HepG2 (cell line): ENCODE measurements around the gene ABCC3. TPM values are rescaled to one million over a fixed set of nuclear protein-coding genes. Genes with fewer than 3 reads are reported as not detected.
A peak's percentile ranks its signal among the peaks of the same experiment; 100 is the strongest.

ENCODE experiments used
- DBP ChIP-seq: sonication (generic); formaldehyde crosslinking; IDR thresholded peaks from 2 replicates; pipeline ENCODE4 v1.4.0; 2020; ENCODE audit warnings: missing genetic modification reagents; ENCODE audit errors: not compliant biosample characterization
- ELK4 ChIP-seq: sonication (generic); formaldehyde crosslinking; IDR thresholded peaks from 2 replicates; pipeline ENCODE4 v1.9.0; 2021; ENCODE audit warnings: missing genetic modification reagents, borderline replicate concordance
- ESRRA ChIP-seq: sonication (generic); formaldehyde crosslinking; IDR thresholded peaks from 2 replicates; pipeline ENCODE4 v1.5.1; 2020; ENCODE audit warnings: mild to moderate bottlenecking, low read depth, missing genetic modification reagents
- MAX ChIP-seq: IDR thresholded peaks from 2 replicates; pipeline ENCODE4 v1.6.1; 2012; ENCODE audit warnings: inconsistent platforms
- MTA1 ChIP-seq: sonication (generic); formaldehyde crosslinking; IDR thresholded peaks from 2 replicates; pipeline ENCODE4 v1.4.0; 2020; ENCODE audit warnings: missing genetic modification reagents, mild to moderate bottlenecking, borderline replicate concordance
- NFAT5 ChIP-seq: sonication (generic); formaldehyde crosslinking; IDR thresholded peaks from 2 replicates; pipeline ENCODE4 v1.4.0; 2020; ENCODE audit warnings: missing genetic modification reagents
- NONO ChIP-seq, 2 experiments: fragments of 450-650 bp in 1 of 2; sonication (generic) in 1 of 2; formaldehyde crosslinking in 1 of 2; IDR thresholded peaks in 1 of 2; conservative IDR thresholded peaks in 1 of 2; 2 replicates each; pipeline versions ENCODE4 v1.6.1 to v1.8.0; 2017 to 2022; ENCODE audit warnings: mild to moderate bottlenecking in 1 of 2, missing genetic modification reagents in 1 of 2, moderate library complexity in 1 of 2
- PAF1 ChIP-seq: IDR thresholded peaks from 2 replicates; pipeline ENCODE4 v1.6.1; 2016; ENCODE audit warnings: missing genetic modification reagents, missing compliant biosample characterization
- RBFOX2 ChIP-seq: fragments of 200-400 bp; formaldehyde crosslinking; IDR thresholded peaks from 2 replicates; pipeline ENCODE4 v1.6.1; 2017; ENCODE audit warnings: low read depth, mild to moderate bottlenecking, low read length
- SALL2 ChIP-seq: sonication (generic); formaldehyde crosslinking; IDR thresholded peaks from 2 replicates; pipeline ENCODE4 v1.8.1; 2023; ENCODE audit warnings: mild to moderate bottlenecking, missing genetic modification reagents, inconsistent platforms
- ZBTB21 ChIP-seq: sonication (generic); formaldehyde crosslinking; IDR thresholded peaks from 2 replicates; pipeline ENCODE4 v1.4.0; 2020; ENCODE audit warnings: missing genetic modification reagents
- ZBTB44 ChIP-seq: sonication (generic); formaldehyde crosslinking; IDR thresholded peaks from 2 replicates; pipeline ENCODE4 v1.4.0; 2020; ENCODE audit warnings: missing genetic modification reagents
- ZC3H4 ChIP-seq: sonication (generic); formaldehyde crosslinking; IDR thresholded peaks from 2 replicates; pipeline ENCODE4 v1.4.0; 2020; ENCODE audit warnings: missing genetic modification reagents, borderline replicate concordance
- ZNF20 ChIP-seq: sonication (generic); formaldehyde crosslinking; IDR thresholded peaks from 2 replicates; pipeline ENCODE4 v1.4.0; 2020; ENCODE audit warnings: mild to moderate bottlenecking, moderate library complexity, missing genetic modification reagents
- ZNF235 ChIP-seq: sonication (generic); formaldehyde crosslinking; IDR thresholded peaks from 2 replicates; pipeline ENCODE4 v1.8.1; 2023; ENCODE audit warnings: mild to moderate bottlenecking, missing genetic modification reagents, borderline replicate concordance
- ZNF598 ChIP-seq: sonication (generic); formaldehyde crosslinking; IDR thresholded peaks from 2 replicates; pipeline ENCODE4 v1.5.1; 2020; ENCODE audit warnings: mild to moderate bottlenecking, missing genetic modification reagents, borderline replicate concordance
- ZNF607 ChIP-seq: sonication (generic); formaldehyde crosslinking; IDR thresholded peaks from 2 replicates; pipeline ENCODE4 v1.5.1; 2020; ENCODE audit warnings: missing genetic modification reagents, mild to moderate bottlenecking, borderline replicate concordance
- ZNF619 ChIP-seq: sonication (generic); formaldehyde crosslinking; IDR thresholded peaks from 2 replicates; pipeline ENCODE4 v1.4.0; 2020; ENCODE audit warnings: mild to moderate bottlenecking, missing genetic modification reagents
- polyA plus RNA-seq, 8 experiments: library from polyadenylated mRNA; depleted of rRNA in 3 of 8; stranded (reverse) in 7 of 8; unstranded in 1 of 8; fragments of >200 nt; fragmentation: Illumina TruSeq in 4 of 8; extraction: Trizol in 4 of 8; gene quantifications; 2 replicates each; pipeline versions ENCODE4 v1.2.1 to v1.2.3, GENCODE V29; 2011 to 2016; ENCODE audit warnings: low read depth in 4 of 8, missing spikeins in 1 of 8, mixed read lengths in 1 of 8; ENCODE audit not compliant: insufficient read depth in 1 of 8
- total RNA-seq, 5 experiments: library from RNA; depleted of rRNA; stranded (reverse); fragments of >200 nt; fragmentation: Illumina TruSeq; extraction: Trizol; gene quantifications; 2 replicates each; pipeline ENCODE4 v1.2.3, GENCODE V29; 2016; ENCODE audit warnings: low read depth in 1 of 5

ABCC3 gene
- total and polyA plus RNA-seq, 2 of the 13 experiments (the other 11 are each of a cell fraction or from before 2014, with no cell fraction given): 25.2 to 50.7 TPM

- TF ChIP-seq MAX (peak; percentile 57; the same call in 1 of the 2 replicates), MTA1 (CRISPR knock-in tag) (no peak; the same call in 1 of the 2 replicates), ZNF235 (no peak), ZNF619 (no peak), SALL2 (CRISPR knock-in tag) (no peak), NONO (IDR thresholded peaks at IDR 0.05) (no peak), NONO (CRISPR knock-in tag; conservative IDR thresholded peaks at IDR 0.05) (no peak), ZNF607 (CRISPR knock-in tag) (no peak), ZBTB21 (no peak), ESRRA (CRISPR knock-in tag) (0 out of 2 replicates have a peak, but pooled peaks have one; percentile 15), ZNF20 (CRISPR knock-in tag) (no peak), ZBTB44 (CRISPR knock-in tag) (no peak), DBP (no peak), RBFOX2 (no peak), PAF1 (no peak), ZC3H4 (CRISPR knock-in tag) (no peak), ZNF598 (no peak), ELK4 (CRISPR knock-in tag) (no peak), NFAT5 (CRISPR knock-in tag) (no peak)
Observed at GRCh38 chr17:50642722-50643656, 8.3 kb downstream of the ABCC3 start (continued).
